GM21723 (cell line): ENCODE measurements around the gene PNLDC1.
A peak's percentile ranks its signal among the peaks of the same experiment; 100 is the strongest.
"Not testable (repeated sequence)": the region's sequence is repeated elsewhere in the genome, so short reads cannot be mapped to it uniquely, and the experiment has no call there.

Source experiments
- ATAC-seq: cut with Tn5 transposase; IDR thresholded peaks from one replicate; pipeline ENCODE4 v1.9.1; 2021; ENCODE audit warnings: mild to moderate bottlenecking, moderate library complexity; ENCODE audit not compliant: unreplicated experiment

Gene PNLDC1

GRCh38 chr6:159819098-159819497, 19.0 kb downstream of the PNLDC1 start:
- no peak for ATAC-seq

- peak; percentile 63 for ATAC-seq
Observed at GRCh38 chr6:159819932-159820640, 20.0 kb downstream of the PNLDC1 start.

GRCh38 chr6:159821122-159821521, 21.0 kb downstream of the PNLDC1 start:
- no peak for ATAC-seq

- ATAC-seq: no peak
Observed at GRCh38 chr6:159821726-159822125, 21.6 kb downstream of the PNLDC1 start.

GRCh38 chr6:159823953-159824352, 23.9 kb downstream of the PNLDC1 start:
- ATAC-seq: no peak

GRCh38 chr6:159824690-159825089, 24.6 kb downstream of the PNLDC1 start:
- not testable (repeated sequence) for ATAC-seq

- no peak for ATAC-seq
Observed at GRCh38 chr6:159826004-159826403, 25.9 kb downstream of the PNLDC1 start.

- ATAC-seq: no peak
Observed at GRCh38 chr6:159826968-159827647, 27.0 kb downstream of the PNLDC1 start.

- ATAC-seq: no peak
Observed at GRCh38 chr6:159828074-159828473, 28.0 kb downstream of the PNLDC1 start.

- ATAC-seq: peak; percentile 77
Observed at GRCh38 chr6:159829526-159829925, 29.4 kb downstream of the PNLDC1 start.

- ATAC-seq: no peak
Observed at GRCh38 chr6:159830501-159831372, 30.7 kb downstream of the PNLDC1 start.

- no peak for ATAC-seq
Observed at GRCh38 chr6:159831373-159831679, 31.2 kb downstream of the PNLDC1 start.

- ATAC-seq: no peak
Observed at GRCh38 chr6:159832946-159833345, 32.9 kb downstream of the PNLDC1 start.

GRCh38 chr6:159833556-159833955, 33.5 kb downstream of the PNLDC1 start:
- ATAC-seq: no peak

GRCh38 chr6:159833997-159834603, 34.0 kb downstream of the PNLDC1 start:
- no peak for ATAC-seq

- ATAC-seq: no peak
Observed at GRCh38 chr6:159836718-159837490, 36.8 kb downstream of the PNLDC1 start.

GRCh38 chr6:159837511-159837910, 37.4 kb downstream of the PNLDC1 start:
- no peak for ATAC-seq

- ATAC-seq: no peak
Observed at GRCh38 chr6:159838020-159838744, 38.1 kb downstream of the PNLDC1 start.

- ATAC-seq: no peak
Observed at GRCh38 chr6:159842035-159842434, 42.0 kb downstream of the PNLDC1 start.
